Lower lobe of right lung (tissue), 2 donors: Measurements from ENCODE around the gene PGBD5. TPM values are rescaled to one million over a fixed set of nuclear protein-coding genes. Genes with fewer than 3 reads are reported as not detected.
A peak's percentile ranks its signal among the peaks of the same experiment; 100 is the strongest.
"Not testable (repeated sequence)": the region's sequence is repeated elsewhere in the genome, so short reads cannot be mapped to it uniquely, and the experiment has no call there.

Source experiments
- ATAC-seq, 2 donors: fragments of 200-7000 bp; cut with Tn5 transposase; one replicate each; pipeline ENCODE4 v1.9.1; 2020 to 2022; ENCODE audit warnings: mild to moderate bottlenecking in 2 of 2, moderate library complexity in 2 of 2
- DNase-seq: peaks from one replicate; pipeline ENCODE4 v3.0.0-alpha.2; 2020
- H3K27ac ChIP-seq: fragments of 200-600 bp; one replicate; pipeline ENCODE4 v1.8.0; 2022
- H3K27me3 ChIP-seq: fragments of 200-600 bp; one replicate; pipeline ENCODE4 v1.8.0; 2022; ENCODE audit warnings: low read depth
- H3K36me3 ChIP-seq: fragments of 200-600 bp; one replicate; pipeline ENCODE4 v1.8.0; 2022; ENCODE audit warnings: mild to moderate bottlenecking
- H3K4me1 ChIP-seq: fragments of 200-600 bp; one replicate; pipeline ENCODE4 v1.8.0; 2022
- H3K4me3 ChIP-seq: fragments of 200-600 bp; one replicate; pipeline ENCODE4 v1.8.0; 2022; ENCODE audit warnings: mild to moderate bottlenecking
- H3K9me3 ChIP-seq: fragments of 200-600 bp; one replicate; pipeline ENCODE4 v1.8.0; 2022
- intact Hi-C: fragments of 100-400 bp; cut with DNase I; formaldehyde crosslinking; loops from one replicate; pipeline ENCODE4 v1.11.0; 2022
- long read RNA-seq: library from polyadenylated mRNA; unstranded; transcript quantifications from one replicate; pipeline ENCODE4 v2.0.0, GENCODE V29; 2021
- total RNA-seq: library from RNA; stranded (reverse); fragmentation: NEBNext Ultra II Directional; extraction: Animal tissue kit (Norgen Biotek cat#: 25700); gene quantifications from one replicate; pipeline ENCODE4 v1.2.1, GENCODE V29; 2021
- TF ChIP-seq, protein P1 (sequence below): fragments of 200-600 bp; IDR thresholded peaks from one replicate; pipeline ENCODE4 v1.8.0; 2022; ENCODE audit warnings: antibody characterized with exemption, mild to moderate bottlenecking
- donor health status: DM: no; HTN: yes; CAD: no; lungs with severe emphysema.

Gene PGBD5
- total RNA-seq: 2.3 TPM
- long read RNA-seq, full-length matches to known transcripts: 4 of 8 reads
- long read RNA-seq, partial matches to known transcripts: 2 of 8 reads
- long read RNA-seq, other reads (novel, unspliced or antisense): 2 of 8 reads

GRCh38 chr1:230426246-230427093, at the start of gene PGBD5:
TSS of gene PGBD5 (minus strand) at chr1:230426332. CDS start at chr1:230425928, 404 bp downstream.
- TF ChIP-seq, protein P1, sequence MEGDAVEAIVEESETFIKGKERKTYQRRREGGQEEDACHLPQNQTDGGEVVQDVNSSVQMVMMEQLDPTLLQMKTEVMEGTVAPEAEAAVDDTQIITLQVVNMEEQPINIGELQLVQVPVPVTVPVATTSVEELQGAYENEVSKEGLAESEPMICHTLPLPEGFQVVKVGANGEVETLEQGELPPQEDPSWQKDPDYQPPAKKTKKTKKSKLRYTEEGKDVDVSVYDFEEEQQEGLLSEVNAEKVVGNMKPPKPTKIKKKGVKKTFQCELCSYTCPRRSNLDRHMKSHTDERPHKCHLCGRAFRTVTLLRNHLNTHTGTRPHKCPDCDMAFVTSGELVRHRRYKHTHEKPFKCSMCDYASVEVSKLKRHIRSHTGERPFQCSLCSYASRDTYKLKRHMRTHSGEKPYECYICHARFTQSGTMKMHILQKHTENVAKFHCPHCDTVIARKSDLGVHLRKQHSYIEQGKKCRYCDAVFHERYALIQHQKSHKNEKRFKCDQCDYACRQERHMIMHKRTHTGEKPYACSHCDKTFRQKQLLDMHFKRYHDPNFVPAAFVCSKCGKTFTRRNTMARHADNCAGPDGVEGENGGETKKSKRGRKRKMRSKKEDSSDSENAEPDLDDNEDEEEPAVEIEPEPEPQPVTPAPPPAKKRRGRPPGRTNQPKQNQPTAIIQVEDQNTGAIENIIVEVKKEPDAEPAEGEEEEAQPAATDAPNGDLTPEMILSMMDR: no peak
- Histone ChIP-seq H3K4me1 (peaks cover 12% of the 10 kb centered on the region), H3K9me3 (no peaks in the 10 kb centered on the region), H3K27me3 (peaks cover 49% of the 10 kb centered on the region), H3K27ac (no peak within 1 kb of the TSS), H3K36me3 (no peaks in the 10 kb centered on the region), H3K4me3 (peak within 1 kb of the TSS; percentile 56)
- intact Hi-C loops: no loop called here
- peak; percentile 81 for DNase-seq
- peak; percentile 96 to 98 for ATAC-seq

DNA sequence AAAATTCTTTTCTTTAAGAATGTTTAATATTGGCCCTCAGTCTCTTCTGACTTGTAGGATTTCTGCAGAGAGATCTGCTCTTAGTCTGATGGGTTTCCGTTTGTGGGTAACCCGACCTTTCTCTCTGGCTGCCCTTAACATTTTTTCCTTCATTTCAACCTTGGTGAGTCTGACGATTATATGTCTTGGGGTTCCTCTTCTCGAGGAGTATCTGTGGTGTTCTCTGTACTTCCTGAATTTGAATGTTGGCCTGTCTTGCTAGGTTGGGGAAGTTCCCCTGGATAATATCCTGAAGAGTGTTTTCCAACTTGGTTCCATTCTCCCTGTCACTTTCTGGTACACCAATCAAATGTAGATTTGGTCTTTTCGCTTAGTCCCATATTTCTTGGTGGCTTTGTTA, 48.8 kb upstream of the PGBD5 start:
- H3K36me3 ChIP-seq, H3K4me1 ChIP-seq, ATAC-seq, H3K27me3 ChIP-seq, H3K4me3 ChIP-seq, H3K9me3 ChIP-seq, intact Hi-C loops, H3K27ac ChIP-seq, DNase-seq: not testable (repeated sequence)

DNA sequence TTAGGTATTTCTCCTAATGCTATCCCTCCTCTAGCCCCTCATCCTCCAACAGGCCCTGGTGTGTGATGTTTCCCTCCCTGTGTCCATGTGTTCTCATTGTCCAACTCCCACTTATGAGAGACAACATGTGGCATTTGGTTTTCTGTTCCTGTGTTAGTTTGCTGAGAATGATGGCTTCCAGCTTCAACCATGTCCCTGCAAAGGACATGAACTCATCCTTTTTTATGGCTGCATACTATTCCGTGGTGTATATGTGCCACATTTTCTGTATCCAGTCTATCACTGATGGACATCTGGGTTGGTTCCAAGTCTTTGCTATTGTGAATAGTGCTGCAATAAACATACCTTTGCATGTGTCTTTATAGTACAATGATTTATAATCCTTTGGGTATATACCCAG, 44.6 kb upstream of the PGBD5 start:
- DNase-seq, H3K27ac ChIP-seq, H3K4me1 ChIP-seq, intact Hi-C loops, H3K27me3 ChIP-seq, ATAC-seq, H3K36me3 ChIP-seq, H3K4me3 ChIP-seq, H3K9me3 ChIP-seq: not testable (repeated sequence)

DNA sequence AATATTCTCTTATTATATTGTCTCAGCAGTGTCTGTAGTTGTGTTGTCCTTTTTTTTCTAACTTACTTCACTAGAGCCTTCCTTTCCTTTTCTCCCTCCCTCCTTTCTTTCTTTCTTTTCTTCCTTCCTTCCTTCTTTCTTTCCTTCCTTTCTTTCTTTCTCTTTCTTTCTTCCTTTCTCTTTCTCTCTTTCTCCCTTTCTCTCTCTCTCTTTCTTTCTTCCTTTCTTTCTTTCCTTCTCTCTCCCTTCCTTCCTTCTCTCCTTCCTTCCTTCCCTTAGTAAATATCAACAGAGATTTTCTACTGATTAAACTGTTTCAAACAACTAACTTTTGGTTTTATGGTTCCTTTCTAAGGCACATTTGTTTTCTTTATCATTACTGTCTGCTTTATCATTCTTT, 43.1 kb upstream of the PGBD5 start:
- intact Hi-C loops: no loop called here
- DNase-seq (no peak), ATAC-seq (no peak)
- Histone ChIP-seq H3K36me3 (no peaks in the 10 kb centered on the region), H3K4me3 (no peak overlapping the region), H3K27me3 (no peaks in the 10 kb centered on the region), H3K4me1 (no peaks in the 10 kb centered on the region), H3K9me3 (peaks cover 4% of the 10 kb centered on the region), H3K27ac (no peak overlapping the region)
- TF ChIP-seq, protein P1: no peak

DNA sequence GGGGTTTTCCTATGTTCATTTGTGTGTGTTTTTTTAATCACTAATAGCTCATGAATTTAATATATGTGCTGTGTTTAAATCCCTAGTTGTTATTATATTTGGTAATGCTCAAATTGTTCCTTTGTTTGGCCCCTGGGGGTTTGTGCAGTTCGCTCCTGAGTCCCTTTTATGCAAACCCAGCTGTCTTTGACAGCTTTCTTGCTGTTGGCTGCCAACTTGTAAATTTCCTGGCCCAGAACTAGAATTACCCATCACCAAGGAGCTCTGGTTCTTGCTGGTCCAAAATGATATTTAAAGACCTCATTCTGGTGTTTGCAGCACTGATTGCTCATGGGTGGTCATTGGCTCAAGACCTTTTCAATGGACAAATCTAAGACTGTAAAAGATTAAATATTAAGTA, 39.6 kb upstream of the PGBD5 start:
- no peak overlapping the region for H3K4me3 ChIP-seq
- peaks cover 4% of the 10 kb centered on the region for H3K27me3 ChIP-seq
- H3K27ac ChIP-seq: no peak overlapping the region
- H3K9me3 ChIP-seq: peaks cover 2% of the 10 kb centered on the region
- TF ChIP-seq, protein P1: no peak
- intact Hi-C loops: no loop called here
- DNase-seq (no peak), ATAC-seq (no peak)
- no peaks in the 10 kb centered on the region for H3K36me3 ChIP-seq
- no peaks in the 10 kb centered on the region for H3K4me1 ChIP-seq

DNA sequence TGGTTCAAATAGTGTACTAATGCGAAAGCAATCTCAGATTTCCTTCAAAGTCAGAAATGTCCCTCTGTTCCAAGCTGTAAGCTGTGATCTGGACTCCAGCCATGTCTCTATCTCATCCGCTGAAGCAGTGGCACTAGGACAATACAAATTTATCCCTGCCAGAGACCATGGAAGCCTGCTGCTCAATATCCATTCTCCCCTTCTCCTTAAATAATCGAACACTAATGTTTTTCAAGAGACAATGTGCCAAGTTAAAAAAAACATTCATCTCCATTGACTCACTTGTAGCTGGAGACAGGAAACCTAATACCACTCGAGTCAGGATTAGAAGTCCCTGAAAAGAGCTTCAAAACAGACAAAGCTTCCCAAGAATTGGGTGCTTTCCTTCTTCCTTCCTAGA, 38.5 kb upstream of the PGBD5 start:
- DNase-seq (no peak), ATAC-seq (no peak)
- TF ChIP-seq, protein P1: no peak
- peaks cover 4% of the 10 kb centered on the region for H3K27me3 ChIP-seq
- no peaks in the 10 kb centered on the region for H3K36me3 ChIP-seq
- intact Hi-C loops: no loop called here
- no peak overlapping the region for H3K27ac ChIP-seq
- no peaks in the 10 kb centered on the region for H3K4me1 ChIP-seq
- H3K9me3 ChIP-seq: no peaks in the 10 kb centered on the region
- H3K4me3 ChIP-seq: no peak overlapping the region
